Stimulated activated CD8-positive, alpha-beta memory T cell treated with anti-CD3 and anti-CD28 coated beads, Interleukin-7, amount 100 ng/mL, for 4 hours (primary cell): ENCODE data around the gene USP7.
A peak's percentile ranks its signal among the peaks of the same experiment; 100 is the strongest.
"Not testable (repeated sequence)": the region's sequence is repeated elsewhere in the genome, so short reads cannot be mapped to it uniquely, and the experiment has no call there.

Source experiments
- DNase-seq, 2 donors: peaks; one replicate each; pipeline ENCODE4 v3.0.0-alpha.2; 2020; ENCODE audit warnings: low read depth in 2 of 2

The USP7 gene

GRCh38 chr16:8972843-8973586, 9.3 kb upstream of the USP7 start:
- DNase-seq, result no peak

- no peak for DNase-seq
Observed at GRCh38 chr16:8971416-8971815, 7.7 kb upstream of the USP7 start.

- DNase-seq, result not testable (repeated sequence)
Observed at GRCh38 chr16:8969202-8969897, 5.6 kb upstream of the USP7 start.

GRCh38 chr16:8968054-8968453, 4.3 kb upstream of the USP7 start:
- not testable (repeated sequence) for DNase-seq

- DNase-seq, result no peak
Observed at GRCh38 chr16:8967132-8967821, 3.6 kb upstream of the USP7 start.

GRCh38 chr16:8966817-8967131, 3.1 kb upstream of the USP7 start:
- DNase-seq, result no peak

GRCh38 chr16:8964462-8964861, 756 bp upstream of the USP7 start:
- no peak for DNase-seq

- DNase-seq, result no peak
Observed at GRCh38 chr16:8963010-8963820, 491 bp downstream of the USP7 start.

- DNase-seq, result peak; percentile 24 to 32
Observed at GRCh38 chr16:8962393-8963009, 1.2 kb downstream of the USP7 start.

- no peak for DNase-seq
Observed at GRCh38 chr16:8961811-8962390, 1.8 kb downstream of the USP7 start.

- no peak for DNase-seq
Observed at GRCh38 chr16:8960788-8961109, 3.0 kb downstream of the USP7 start.

GRCh38 chr16:8959921-8960787, 3.6 kb downstream of the USP7 start:
- DNase-seq, result no peak

GRCh38 chr16:8958344-8959167, 5.2 kb downstream of the USP7 start:
- DNase-seq, result no peak

- no peak for DNase-seq
Observed at GRCh38 chr16:8957509-8958157, 6.1 kb downstream of the USP7 start.

- DNase-seq, result no peak
Observed at GRCh38 chr16:8957063-8957397, 6.7 kb downstream of the USP7 start.

- DNase-seq, result no peak
Observed at GRCh38 chr16:8956265-8957062, 7.2 kb downstream of the USP7 start.

GRCh38 chr16:8955828-8956227, 7.9 kb downstream of the USP7 start:
- no peak for DNase-seq

GRCh38 chr16:8953064-8953463, 10.6 kb downstream of the USP7 start:
- no peak for DNase-seq
